ENCODE results near the gene MS4A10.
"Not testable (repeated sequence)": the region's sequence is repeated elsewhere in the genome, so short reads cannot be mapped to it uniquely, and the experiment has no call there.

The MS4A10 gene

GRCh38 chr11:60788401-60789125, 3.4 kb downstream of the MS4A10 start:
- no peak for ATAC-seq

- no peak for ATAC-seq
Observed at GRCh38 chr11:60790726-60791125, 5.6 kb downstream of the MS4A10 start.

GRCh38 chr11:60791153-60791933, 6.2 kb downstream of the MS4A10 start:
- ATAC-seq: no peak

- ATAC-seq: no peak
Observed at GRCh38 chr11:60792521-60792920, 7.4 kb downstream of the MS4A10 start.

- ATAC-seq: no peak
Observed at GRCh38 chr11:60795291-60795690, 10.2 kb downstream of the MS4A10 start.

- ATAC-seq: no peak
Observed at GRCh38 chr11:60797846-60798630, 12.9 kb downstream of the MS4A10 start.

- ATAC-seq: no peak
Observed at GRCh38 chr11:60798631-60799030, 13.5 kb downstream of the MS4A10 start.

GRCh38 chr11:60801194-60801593, 16.1 kb downstream of the MS4A10 start:
- ATAC-seq: no peak

- ATAC-seq: no peak
Observed at GRCh38 chr11:60803273-60803936, 18.3 kb downstream of the MS4A10 start.

GRCh38 chr11:60809249-60809648, 24.1 kb downstream of the MS4A10 start:
- no peak for ATAC-seq

GRCh38 chr11:60809691-60810090, 24.6 kb downstream of the MS4A10 start:
- ATAC-seq: no peak

GRCh38 chr11:60810151-60810550, 25.0 kb downstream of the MS4A10 start:
- no peak for ATAC-seq

- ATAC-seq: no peak
Observed at GRCh38 chr11:60810569-60810968, 25.4 kb downstream of the MS4A10 start.

GRCh38 chr11:60813324-60813723, 28.2 kb downstream of the MS4A10 start:
- no peak for ATAC-seq

GRCh38 chr11:60814112-60814511, 29.0 kb downstream of the MS4A10 start:
- no peak for ATAC-seq

- ATAC-seq: no peak
Observed at GRCh38 chr11:60816590-60817157, 31.5 kb downstream of the MS4A10 start.

- no peak for ATAC-seq
Observed at GRCh38 chr11:60818057-60818456, 32.9 kb downstream of the MS4A10 start.

GRCh38 chr11:60821827-60822599, 36.9 kb downstream of the MS4A10 start:
- ATAC-seq: no peak

- not testable (repeated sequence) for ATAC-seq
Observed at GRCh38 chr11:60823745-60824306, 38.7 kb downstream of the MS4A10 start.

- no peak for ATAC-seq
Observed at GRCh38 chr11:60825118-60825517, 40.0 kb downstream of the MS4A10 start.

- no peak for ATAC-seq
Observed at GRCh38 chr11:60825790-60826189, 40.7 kb downstream of the MS4A10 start.

All from activated CD4-positive, CD25-positive, alpha-beta regulatory T cell treated with anti-CD3 and anti-CD28 coated beads, Interleukin-2, amount 50 U/mL, for 24 hours (primary cell).